ENCODE results near the gene PRKAA1.
A peak's percentile ranks its signal among the peaks of the same experiment; 100 is the strongest.
"Not testable (repeated sequence)": the region's sequence is repeated elsewhere in the genome, so short reads cannot be mapped to it uniquely, and the experiment has no call there.

PRKAA1 gene

DNA sequence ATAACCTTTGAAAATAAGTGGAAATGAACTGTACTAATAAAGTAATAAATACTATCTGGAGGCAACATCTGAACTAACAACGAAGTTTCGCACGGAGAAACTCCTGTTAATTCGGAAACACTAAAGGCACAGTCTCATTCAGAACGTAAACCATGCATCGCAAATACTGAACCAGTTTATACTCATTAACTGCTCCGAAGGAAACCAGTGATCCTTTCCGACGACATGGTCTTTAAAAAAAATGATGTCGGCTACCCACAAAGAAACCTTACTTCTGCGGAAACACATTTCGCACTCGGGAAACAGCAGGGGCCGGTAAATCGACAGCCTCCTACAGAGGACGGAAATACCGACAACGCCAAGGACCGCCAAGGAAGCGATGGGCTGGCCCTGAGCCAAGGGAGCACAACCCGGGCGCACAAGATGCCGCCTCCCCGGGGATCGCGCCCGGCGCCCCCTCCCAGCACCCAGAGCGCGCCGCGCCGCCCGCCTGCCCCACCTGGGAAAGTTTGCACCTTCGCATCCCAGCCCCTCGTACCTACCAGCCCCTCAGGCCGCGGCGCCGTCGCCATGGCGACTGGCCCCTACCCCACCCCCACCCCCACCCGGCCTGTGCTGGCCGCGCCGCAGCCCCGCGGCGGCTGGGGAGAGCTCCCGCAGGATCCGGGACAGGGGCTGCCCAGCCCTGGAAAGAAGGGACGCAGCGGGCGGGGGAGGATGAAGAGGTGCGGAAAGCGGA is 732 bp downstream of the PRKAA1 start:
- Histone ChIP-seq H3K9ac (ENCODE audit: low read length) (peak overlapping the region; percentile 76), H3K27ac (ENCODE audit: low read depth, low read length) (peak overlapping the region; percentile 80), H3F3A (ENCODE audit: insufficient read depth) (peaks cover 20% of the 10 kb centered on the region), H2AFZ (ENCODE audit: low read depth, low read length, severe bottlenecking) (peak overlapping the region; percentile 21), H3K27me3 (ENCODE audit: low read length) (no peaks in the 10 kb centered on the region), H3K79me2 (ENCODE audit: insufficient read depth, low read length) (peaks cover 52% of the 10 kb centered on the region), H3K4me3 (ENCODE audit: insufficient read depth, low read length, poor library complexity, severe bottlenecking) (peak overlapping the region; percentile 72), H3K9me2 (replicated peaks; ENCODE audit: insufficient read depth, low read length) (no peaks in the 10 kb centered on the region), H3K4me2 (ENCODE audit: low read depth, low read length, poor library complexity, severe bottlenecking) (peak overlapping the region; percentile 86), H3K9me3 (ENCODE audit: insufficient read depth, low read length) (no peaks in the 10 kb centered on the region), H3K36me3 (ENCODE audit: low read length) (no peaks in the 10 kb centered on the region), H4K20me1 (ENCODE audit: low read depth, low read length) (peaks cover under 1% of the 10 kb centered on the region; the same call in 1 of the 2 replicates)
- TF ChIP-seq EZH2phosphoT487 (conservative IDR thresholded peaks at IDR 0.05; ENCODE audit: low read length) (no peak), CTCF (IDR thresholded peaks at IDR 0.05; ENCODE audit: insufficient read depth, low read length, poor library complexity, severe bottlenecking) (no peak)

DNA sequence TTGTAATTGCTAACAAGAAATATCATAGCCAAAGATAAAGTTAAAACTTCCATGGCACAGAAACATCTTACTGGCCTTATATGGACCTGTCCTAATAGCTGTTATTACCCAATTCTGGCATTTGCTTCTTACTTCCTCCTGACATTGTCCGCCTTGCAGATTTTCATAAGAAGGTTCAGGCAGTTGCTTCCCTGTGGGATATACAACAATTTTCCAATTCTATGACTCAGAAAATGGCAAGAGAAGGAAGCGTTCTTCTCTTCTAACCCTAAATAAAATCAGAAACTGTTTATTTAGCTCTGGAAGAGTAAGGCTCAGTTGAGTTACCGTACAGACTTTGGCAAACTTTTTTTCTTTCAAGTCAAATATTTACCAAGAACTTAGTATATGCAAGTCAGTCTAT is 1.7 kb downstream of the PRKAA1 start:
- peaks cover 62% of the 10 kb centered on the region for H3K79me2 ChIP-seq (ENCODE audit: insufficient read depth, low read length)
- H3K4me2 ChIP-seq (ENCODE audit: low read depth, low read length, poor library complexity, severe bottlenecking): peak overlapping the region; percentile 86
- peaks cover 10% of the 10 kb centered on the region for H4K20me1 ChIP-seq (ENCODE audit: low read depth, low read length)
- H3F3A ChIP-seq (ENCODE audit: insufficient read depth): peaks cover 20% of the 10 kb centered on the region
- no peak overlapping the region for H2AFZ ChIP-seq (ENCODE audit: low read depth, low read length, severe bottlenecking)
- H3K9ac ChIP-seq (ENCODE audit: low read length): peak overlapping the region; percentile 76
- no peaks in the 10 kb centered on the region for H3K36me3 ChIP-seq (ENCODE audit: low read length)
- peak overlapping the region; percentile 80 for H3K27ac ChIP-seq (ENCODE audit: low read depth, low read length)
- peak overlapping the region; percentile 72 for H3K4me3 ChIP-seq (ENCODE audit: insufficient read depth, low read length, poor library complexity, severe bottlenecking)
- no peaks in the 10 kb centered on the region for H3K9me2 ChIP-seq (replicated peaks; ENCODE audit: insufficient read depth, low read length)
- TF ChIP-seq EZH2phosphoT487 (conservative IDR thresholded peaks at IDR 0.05; ENCODE audit: low read length) (no peak), CTCF (IDR thresholded peaks at IDR 0.05; ENCODE audit: insufficient read depth, low read length, poor library complexity, severe bottlenecking) (no peak)
- H3K27me3 ChIP-seq (ENCODE audit: low read length): no peaks in the 10 kb centered on the region
- H3K9me3 ChIP-seq (ENCODE audit: insufficient read depth, low read length): no peaks in the 10 kb centered on the region

- not testable (repeated sequence) for H3K27ac ChIP-seq (ENCODE audit: low read depth, low read length); H3K4me2 ChIP-seq (ENCODE audit: low read depth, low read length, poor library complexity, severe bottlenecking); H2AFZ ChIP-seq (ENCODE audit: low read depth, low read length, severe bottlenecking); H3K4me3 ChIP-seq (ENCODE audit: insufficient read depth, low read length, poor library complexity, severe bottlenecking); H3K36me3 ChIP-seq (ENCODE audit: low read length); H3K27me3 ChIP-seq (ENCODE audit: low read length); H3K9ac ChIP-seq (ENCODE audit: low read length); H3K9me2 ChIP-seq (replicated peaks; ENCODE audit: insufficient read depth, low read length); H3K9me3 ChIP-seq (ENCODE audit: insufficient read depth, low read length)
- Histone ChIP-seq H4K20me1 (ENCODE audit: low read depth, low read length) (peaks cover 11% of the 10 kb centered on the region), H3K79me2 (ENCODE audit: insufficient read depth, low read length) (peaks cover 78% of the 10 kb centered on the region), H3F3A (ENCODE audit: insufficient read depth) (peaks cover 18% of the 10 kb centered on the region)
These were observed 3.3 kb downstream of the PRKAA1 start for GRCh38 chr5:40794877-40795276.

- not testable (repeated sequence) for H2AFZ ChIP-seq (ENCODE audit: low read depth, low read length, severe bottlenecking); H3K4me2 ChIP-seq (ENCODE audit: low read depth, low read length, poor library complexity, severe bottlenecking); H3K9me2 ChIP-seq (replicated peaks; ENCODE audit: insufficient read depth, low read length); H3K9ac ChIP-seq (ENCODE audit: low read length); H3K4me3 ChIP-seq (ENCODE audit: insufficient read depth, low read length, poor library complexity, severe bottlenecking); H3K9me3 ChIP-seq (ENCODE audit: insufficient read depth, low read length); H3K36me3 ChIP-seq (ENCODE audit: low read length); H3K27me3 ChIP-seq (ENCODE audit: low read length); H3K27ac ChIP-seq (ENCODE audit: low read depth, low read length)
- Histone ChIP-seq H3K79me2 (ENCODE audit: insufficient read depth, low read length) (peaks cover 83% of the 10 kb centered on the region), H4K20me1 (ENCODE audit: low read depth, low read length) (peaks cover 11% of the 10 kb centered on the region), H3F3A (ENCODE audit: insufficient read depth) (peaks cover 13% of the 10 kb centered on the region)
These were observed 3.8 kb downstream of the PRKAA1 start for GRCh38 chr5:40794340-40794739.

- peaks cover 100% of the 10 kb centered on the region for H3K79me2 ChIP-seq (ENCODE audit: insufficient read depth, low read length)
- not testable (repeated sequence) for H2AFZ ChIP-seq (ENCODE audit: low read depth, low read length, severe bottlenecking); H3K9ac ChIP-seq (ENCODE audit: low read length); H3K36me3 ChIP-seq (ENCODE audit: low read length); H3K9me3 ChIP-seq (ENCODE audit: insufficient read depth, low read length); H3F3A ChIP-seq (ENCODE audit: insufficient read depth); H3K27me3 ChIP-seq (ENCODE audit: low read length); H3K4me3 ChIP-seq (ENCODE audit: insufficient read depth, low read length, poor library complexity, severe bottlenecking); H3K4me2 ChIP-seq (ENCODE audit: low read depth, low read length, poor library complexity, severe bottlenecking); H3K27ac ChIP-seq (ENCODE audit: low read depth, low read length); H3K9me2 ChIP-seq (replicated peaks; ENCODE audit: insufficient read depth, low read length)
- peaks cover 14% of the 10 kb centered on the region for H4K20me1 ChIP-seq (ENCODE audit: low read depth, low read length)
These were observed 5.5 kb downstream of the PRKAA1 start for GRCh38 chr5:40792691-40793090.

Data from SU-DHL-6 (cell line).